ENCODE results near the gene ERCC8. TPM values are rescaled to one million over a fixed set of nuclear protein-coding genes. Genes with fewer than 3 reads are reported as not detected.

ERCC8 gene
- polyA plus RNA-seq, 1 donor from 2014 or later, result 48.0 TPM

GRCh38 chr5:60959156-60959555, 14.3 kb upstream of the ERCC8 start:
- no peak overlapping the region for H3K4me2 ChIP-seq (ENCODE audit: low read length)
- no peaks in the 10 kb centered on the region for H3K79me2 ChIP-seq (replicated peaks; ENCODE audit: insufficient read depth, low read length)
- H3K9ac ChIP-seq (ENCODE audit: low read length), result no peak overlapping the region
- H3K9me2 ChIP-seq (ENCODE audit: insufficient read depth, low read length), result no peaks in the 10 kb centered on the region
- no peaks in the 10 kb centered on the region for H3K27me3 ChIP-seq (ENCODE audit: insufficient read depth, low read depth, low read length)
- H2AFZ ChIP-seq (ENCODE audit: low read depth, low read length), result no peak overlapping the region
- no peak overlapping the region for H3K27ac ChIP-seq (ENCODE audit: low read length)
- peak; percentile 64 for TF ChIP-seq CTCF (IDR thresholded peaks at IDR 0.05; ENCODE audit: poor library complexity, severe bottlenecking)
- no peak for TF ChIP-seq EP300 (conservative IDR thresholded peaks at IDR 0.05; ENCODE audit: poor library complexity, severe bottlenecking)
- TF ChIP-seq TAF1 (IDR thresholded peaks at IDR 0.05; ENCODE audit: low read depth), result no peak
- TF ChIP-seq MXI1 (conservative IDR thresholded peaks at IDR 0.05; ENCODE audit: poor library complexity, severe bottlenecking), result no peak
- TF ChIP-seq RAD21 (conservative IDR thresholded peaks at IDR 0.05), result peak; percentile 69
- no peak for TF ChIP-seq EZH2 (IDR thresholded peaks at IDR 0.05; ENCODE audit: borderline replicate concordance, insufficient read depth, low read length, poor library complexity, severe bottlenecking)
- peak; percentile 65 for TF ChIP-seq SMC3 (conservative IDR thresholded peaks at IDR 0.05; ENCODE audit: poor library complexity)
- TF ChIP-seq POLR2AphosphoS5 (IDR thresholded peaks at IDR 0.05), result no peak
- no peaks in the 10 kb centered on the region for H4K20me1 ChIP-seq (ENCODE audit: insufficient read depth)
- H3K9me3 ChIP-seq (ENCODE audit: low read length), result no peaks in the 10 kb centered on the region
- no peak overlapping the region for H3K4me3 ChIP-seq (ENCODE audit: low read length)
- no peaks in the 10 kb centered on the region for H3F3A ChIP-seq (ENCODE audit: insufficient read depth, low read length, poor library complexity, severe bottlenecking)
- H3K36me3 ChIP-seq (ENCODE audit: insufficient read depth, low read length), result no peaks in the 10 kb centered on the region

- H3K9me3 ChIP-seq (ENCODE audit: low read length), result no peaks in the 10 kb centered on the region
- H3F3A ChIP-seq (ENCODE audit: insufficient read depth, low read length, poor library complexity, severe bottlenecking), result no peaks in the 10 kb centered on the region
- no peak overlapping the region for H2AFZ ChIP-seq (ENCODE audit: low read depth, low read length)
- H3K36me3 ChIP-seq (ENCODE audit: insufficient read depth, low read length), result no peaks in the 10 kb centered on the region
- no peak overlapping the region for H3K27ac ChIP-seq (ENCODE audit: low read length)
- H3K4me3 ChIP-seq (ENCODE audit: low read length), result no peak overlapping the region
- H3K4me2 ChIP-seq (ENCODE audit: low read length), result no peak overlapping the region
- H3K9ac ChIP-seq (ENCODE audit: low read length), result no peak overlapping the region
- H3K79me2 ChIP-seq (replicated peaks; ENCODE audit: insufficient read depth, low read length), result no peaks in the 10 kb centered on the region
- no peaks in the 10 kb centered on the region for H3K9me2 ChIP-seq (ENCODE audit: insufficient read depth, low read length)
- H3K27me3 ChIP-seq (ENCODE audit: insufficient read depth, low read depth, low read length), result no peaks in the 10 kb centered on the region
- H4K20me1 ChIP-seq (ENCODE audit: insufficient read depth), result no peaks in the 10 kb centered on the region
- TF ChIP-seq TAF1 (IDR thresholded peaks at IDR 0.05; ENCODE audit: low read depth) (no peak), CTCF (IDR thresholded peaks at IDR 0.05; ENCODE audit: poor library complexity, severe bottlenecking) (no peak), EP300 (conservative IDR thresholded peaks at IDR 0.05; ENCODE audit: poor library complexity, severe bottlenecking) (no peak), SMC3 (conservative IDR thresholded peaks at IDR 0.05; ENCODE audit: poor library complexity) (no peak), REST (IDR thresholded peaks at IDR 0.05; ENCODE audit: borderline replicate concordance) (no peak), POLR2AphosphoS5 (IDR thresholded peaks at IDR 0.05) (no peak), MXI1 (conservative IDR thresholded peaks at IDR 0.05; ENCODE audit: poor library complexity, severe bottlenecking) (no peak), EZH2 (IDR thresholded peaks at IDR 0.05; ENCODE audit: borderline replicate concordance, insufficient read depth, low read length, poor library complexity, severe bottlenecking) (no peak), RAD21 (conservative IDR thresholded peaks at IDR 0.05) (no peak)
Observed at GRCh38 chr5:60958712-60959111, 13.8 kb upstream of the ERCC8 start.

Measured in neural cell (in vitro differentiated cells).